Nephron (organoid): ENCODE data around the gene ETS1.
A peak's percentile ranks its signal among the peaks of the same experiment; 100 is the strongest.

ENCODE experiments used
- H3K27ac Mint-ChIP-seq, 3 experiments: 2 replicates each; pipeline ENCODE4 v1.8.0; 2020; ENCODE audit warnings: mixed read lengths in 3 of 3, mild to moderate bottlenecking in 2 of 3, moderate library complexity in 1 of 3
- H3K27me3 Mint-ChIP-seq: 2 replicates; pipeline ENCODE4 v1.8.0; 2021; ENCODE audit warnings: low read depth, mild to moderate bottlenecking, moderate library complexity, mixed read lengths
- H3K36me3 Mint-ChIP-seq: 2 replicates; pipeline ENCODE4 v1.8.0; 2020; ENCODE audit warnings: low read depth, mixed read lengths
- H3K4me1 Mint-ChIP-seq: 2 replicates; pipeline ENCODE4 v1.8.0; 2020; ENCODE audit warnings: mixed read lengths
- H3K4me3 Mint-ChIP-seq, 3 experiments: 2 replicates each; pipeline ENCODE4 v1.8.0; 2020; ENCODE audit warnings: mild to moderate bottlenecking in 3 of 3, mixed read lengths in 3 of 3, moderate library complexity in 2 of 3
- H3K9me3 Mint-ChIP-seq: 2 replicates; pipeline ENCODE4 v1.8.0; 2020; ENCODE audit warnings: mixed read lengths
- TF ChIP-seq, protein P1 (sequence below), 3 experiments: fragments of 200-600 bp; sonication (generic); IDR thresholded peaks; one replicate each; pipeline ENCODE4 v1.5.0; 2021; ENCODE audit warnings: antibody characterized with exemption in 3 of 3; ENCODE audit not compliant: unreplicated experiment in 3 of 3

The ETS1 gene

GRCh38 chr11:128516886-128517285, 70.5 kb downstream of the ETS1 start:
- no peaks in the 10 kb centered on the region for H3K9me3 Mint-ChIP-seq
- peak overlapping the region; percentile 61 to 73 (median 70) for H3K4me3 Mint-ChIP-seq
- peaks cover 13% of the 10 kb centered on the region for H3K27me3 Mint-ChIP-seq
- peaks cover 67% of the 10 kb centered on the region for H3K4me1 Mint-ChIP-seq
- peak overlapping the region; percentile 70 to 87 (median 76) for H3K27ac Mint-ChIP-seq
- TF ChIP-seq, protein P1, sequence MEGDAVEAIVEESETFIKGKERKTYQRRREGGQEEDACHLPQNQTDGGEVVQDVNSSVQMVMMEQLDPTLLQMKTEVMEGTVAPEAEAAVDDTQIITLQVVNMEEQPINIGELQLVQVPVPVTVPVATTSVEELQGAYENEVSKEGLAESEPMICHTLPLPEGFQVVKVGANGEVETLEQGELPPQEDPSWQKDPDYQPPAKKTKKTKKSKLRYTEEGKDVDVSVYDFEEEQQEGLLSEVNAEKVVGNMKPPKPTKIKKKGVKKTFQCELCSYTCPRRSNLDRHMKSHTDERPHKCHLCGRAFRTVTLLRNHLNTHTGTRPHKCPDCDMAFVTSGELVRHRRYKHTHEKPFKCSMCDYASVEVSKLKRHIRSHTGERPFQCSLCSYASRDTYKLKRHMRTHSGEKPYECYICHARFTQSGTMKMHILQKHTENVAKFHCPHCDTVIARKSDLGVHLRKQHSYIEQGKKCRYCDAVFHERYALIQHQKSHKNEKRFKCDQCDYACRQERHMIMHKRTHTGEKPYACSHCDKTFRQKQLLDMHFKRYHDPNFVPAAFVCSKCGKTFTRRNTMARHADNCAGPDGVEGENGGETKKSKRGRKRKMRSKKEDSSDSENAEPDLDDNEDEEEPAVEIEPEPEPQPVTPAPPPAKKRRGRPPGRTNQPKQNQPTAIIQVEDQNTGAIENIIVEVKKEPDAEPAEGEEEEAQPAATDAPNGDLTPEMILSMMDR (IDR thresholded peaks at IDR 0.05; ENCODE audit: unreplicated experiment in 3 of 3), result no peak
- peaks cover 15% of the 10 kb centered on the region for H3K36me3 Mint-ChIP-seq

- peaks cover 65% of the 10 kb centered on the region for H3K4me1 Mint-ChIP-seq
- peak overlapping the region; percentile 70 to 87 (median 76) for H3K27ac Mint-ChIP-seq
- TF ChIP-seq, protein P1 (IDR thresholded peaks at IDR 0.05; ENCODE audit: unreplicated experiment in 3 of 3), result no peak
- H3K27me3 Mint-ChIP-seq, result peaks cover 13% of the 10 kb centered on the region
- peaks cover 17% of the 10 kb centered on the region for H3K36me3 Mint-ChIP-seq
- H3K9me3 Mint-ChIP-seq, result no peaks in the 10 kb centered on the region
- peak overlapping the region; percentile 61 to 73 (median 70) for H3K4me3 Mint-ChIP-seq
These were observed 71.3 kb downstream of the ETS1 start for GRCh38 chr11:128515826-128516778.

DNA sequence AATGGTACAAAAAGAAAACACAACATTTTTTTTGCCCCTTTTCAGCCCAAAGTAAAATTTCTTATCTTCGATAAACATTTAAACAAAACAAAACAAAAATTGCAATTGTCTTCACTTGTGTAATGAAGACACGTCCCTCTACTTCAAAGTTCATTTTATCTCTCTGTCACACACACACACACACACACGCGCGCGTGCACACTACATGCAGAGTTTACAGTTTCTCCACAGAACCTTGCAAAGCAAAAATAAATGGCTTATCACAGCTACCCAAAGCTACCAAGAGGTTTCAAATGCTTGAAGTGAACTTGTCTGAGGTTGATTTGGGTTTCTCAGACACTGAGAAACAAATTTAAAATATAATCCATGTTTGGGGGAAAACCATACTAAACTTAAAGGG, 72.3 kb downstream of the ETS1 start:
- H3K36me3 Mint-ChIP-seq, result peaks cover 19% of the 10 kb centered on the region
- H3K27ac Mint-ChIP-seq, result peak overlapping the region in 1 of 3 experiments; percentile 76
- H3K9me3 Mint-ChIP-seq, result no peaks in the 10 kb centered on the region

GRCh38 chr11:128513915-128514681, 73.3 kb downstream of the ETS1 start:
- no peaks in the 10 kb centered on the region for H3K9me3 Mint-ChIP-seq
- peaks cover 19% of the 10 kb centered on the region for H3K27me3 Mint-ChIP-seq
- H3K36me3 Mint-ChIP-seq, result peaks cover 22% of the 10 kb centered on the region
- H3K4me3 Mint-ChIP-seq, result peak overlapping the region in 1 of 3 experiments; percentile 1
- H3K27ac Mint-ChIP-seq, result peak overlapping the region; percentile 1 to 76 (median 20)
- TF ChIP-seq, protein P1 (IDR thresholded peaks at IDR 0.05; ENCODE audit: unreplicated experiment in 3 of 3), result no peak
- H3K4me1 Mint-ChIP-seq, result peaks cover 58% of the 10 kb centered on the region

More for the DNA sequence above, 72.3 kb downstream of the ETS1 start:
- Mint-ChIP-seq H3K4me1 (peaks cover 58% of the 10 kb centered on the region), H3K27me3 (peaks cover 19% of the 10 kb centered on the region), H3K4me3 (no peak overlapping the region)
- TF ChIP-seq, protein P1 (IDR thresholded peaks at IDR 0.05; ENCODE audit: unreplicated experiment in 3 of 3), result no peak

DNA sequence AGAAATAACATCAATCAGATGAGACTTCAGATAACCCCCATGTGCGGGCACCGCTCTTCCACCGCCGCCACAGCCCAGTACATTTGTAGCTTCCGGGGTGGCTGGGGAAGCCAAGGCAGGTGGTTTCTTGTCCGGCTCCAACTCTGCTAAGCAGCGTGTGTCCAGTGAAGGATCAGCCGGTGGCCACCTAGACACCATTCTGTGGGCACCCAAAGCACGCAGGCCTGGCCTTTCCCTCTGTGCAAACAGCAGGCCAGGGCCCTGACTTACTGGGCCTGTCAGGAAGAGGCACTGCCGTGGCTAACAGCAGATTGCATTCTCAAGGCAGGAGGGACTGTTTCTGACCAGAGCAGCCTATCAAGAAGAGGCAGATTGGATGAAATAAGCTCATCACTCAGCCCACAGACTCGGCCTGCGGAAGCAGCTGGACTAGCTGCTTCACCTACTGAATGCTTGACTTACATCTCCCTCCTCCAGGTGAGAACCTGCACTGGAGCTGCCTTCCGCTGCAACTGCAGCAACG, 74.8 kb downstream of the ETS1 start:
- TF ChIP-seq, protein P1 (IDR thresholded peaks at IDR 0.05; ENCODE audit: unreplicated experiment in 3 of 3), result no peak
- Mint-ChIP-seq H3K4me3 (no peak overlapping the region), H3K36me3 (peaks cover 22% of the 10 kb centered on the region), H3K27me3 (peaks cover 8% of the 10 kb centered on the region), H3K27ac (no peak overlapping the region), H3K4me1 (peaks cover 51% of the 10 kb centered on the region), H3K9me3 (no peaks in the 10 kb centered on the region)
